HG02981 (cell line): ENCODE results near the gene SCAMP3.
A peak's percentile ranks its signal among the peaks of the same experiment; 100 is the strongest.
"Not testable (repeated sequence)": the region's sequence is repeated elsewhere in the genome, so short reads cannot be mapped to it uniquely, and the experiment has no call there.

ENCODE experiments used
- ATAC-seq: cut with Tn5 transposase; IDR thresholded peaks from one replicate; pipeline ENCODE4 v1.9.1; 2021; ENCODE audit warnings: mild to moderate bottlenecking, moderate library complexity; ENCODE audit not compliant: unreplicated experiment

Gene SCAMP3

DNA sequence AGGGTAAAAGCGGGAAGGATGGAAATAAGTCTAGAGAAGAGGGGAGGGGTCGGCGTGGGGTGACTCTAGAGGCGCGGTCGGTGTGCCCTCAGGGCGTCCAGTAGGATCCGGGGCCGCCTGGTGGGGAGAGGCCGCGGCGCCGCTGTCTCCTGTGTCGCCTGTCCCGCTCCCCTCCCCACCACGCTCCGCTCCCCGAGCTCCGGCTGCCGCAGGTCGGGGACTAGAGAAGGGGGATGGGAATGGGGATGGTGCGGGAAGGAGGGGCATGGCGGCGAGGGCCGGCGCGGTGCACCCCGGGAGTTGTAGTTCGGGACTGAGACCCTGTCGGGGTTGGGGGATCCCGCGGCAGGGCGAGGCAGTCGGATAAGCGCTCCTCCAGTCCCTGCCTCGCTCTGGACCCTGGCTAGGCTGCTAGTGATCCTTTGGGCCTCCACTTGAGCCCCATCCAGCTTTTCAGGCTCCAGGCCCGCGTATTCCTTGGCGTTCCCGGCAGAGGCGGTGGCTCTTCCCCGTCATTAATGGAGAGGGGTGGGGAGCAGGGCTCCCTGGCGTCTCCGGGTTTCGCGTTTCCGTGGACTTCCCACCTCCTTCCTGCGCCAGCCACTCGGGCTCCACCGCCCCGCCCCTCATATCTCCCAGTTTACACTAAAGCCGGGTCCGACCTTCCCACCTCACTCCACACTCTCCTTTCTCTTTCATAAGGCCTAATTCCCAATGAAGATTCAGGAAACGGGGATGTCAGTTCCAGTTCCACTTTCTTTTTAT is 6.7 kb downstream of the SCAMP3 start, which contains the start of gene ENTREP3:
TSS of gene ENTREP3 (minus strand) at position 241 of the 765 bp plus-strand sequence. CDS start 606 bp downstream, outside the sequence.
- ATAC-seq = peak; percentile 56

- ATAC-seq = no peak
Measured at GRCh38 chr1:155254714-155255242, 7.4 kb downstream of the SCAMP3 start.

GRCh38 chr1:155254228-155254713 is 7.9 kb downstream of the SCAMP3 start:
- no peak for ATAC-seq

- ATAC-seq = no peak
Measured at GRCh38 chr1:155253797-155254196, 8.4 kb downstream of the SCAMP3 start.

GRCh38 chr1:155253208-155253607 is 9.0 kb downstream of the SCAMP3 start:
- ATAC-seq = no peak

- ATAC-seq = no peak
Measured at GRCh38 chr1:155251566-155251965, 10.6 kb downstream of the SCAMP3 start.

DNA sequence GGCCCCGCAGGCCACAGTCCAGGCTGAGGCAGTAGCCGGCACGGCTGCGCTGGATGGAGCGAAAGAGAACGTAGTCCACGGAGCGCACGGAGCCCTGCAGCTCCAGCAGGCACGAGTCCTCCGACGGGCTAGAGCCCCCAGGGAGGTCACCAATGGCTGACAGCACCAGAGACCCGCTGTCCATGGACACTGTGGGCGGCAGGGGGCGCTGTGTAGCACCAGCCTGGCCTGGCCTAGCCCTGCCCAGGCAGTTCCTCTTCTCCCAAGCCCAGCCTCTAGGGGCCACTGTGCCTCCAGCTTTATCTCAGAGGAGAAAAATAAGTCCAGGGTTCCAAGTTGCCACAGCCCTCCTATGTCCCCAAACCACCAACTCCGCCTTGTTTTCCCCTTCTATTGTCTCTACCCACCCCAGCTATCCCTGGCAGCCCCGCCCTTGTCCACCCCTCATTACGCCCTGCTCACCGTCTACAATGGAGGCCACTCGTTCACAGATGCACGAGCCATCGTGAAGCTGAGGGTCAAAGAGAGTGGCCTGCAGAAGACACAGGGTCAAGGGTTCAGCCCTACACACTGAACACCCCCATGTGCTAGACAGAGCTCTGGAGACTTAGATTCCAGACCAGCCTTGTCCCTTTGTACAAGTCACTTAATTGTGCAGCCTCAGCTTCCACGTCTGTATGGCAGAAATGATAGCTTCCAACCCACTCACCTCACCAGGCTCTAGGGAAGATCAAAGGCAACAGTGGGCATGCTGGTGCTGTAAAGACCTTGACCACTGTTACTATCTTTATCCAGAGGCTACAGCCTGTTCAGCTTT is 11.3 kb downstream of the SCAMP3 start:
- ATAC-seq = peak; percentile 82

DNA sequence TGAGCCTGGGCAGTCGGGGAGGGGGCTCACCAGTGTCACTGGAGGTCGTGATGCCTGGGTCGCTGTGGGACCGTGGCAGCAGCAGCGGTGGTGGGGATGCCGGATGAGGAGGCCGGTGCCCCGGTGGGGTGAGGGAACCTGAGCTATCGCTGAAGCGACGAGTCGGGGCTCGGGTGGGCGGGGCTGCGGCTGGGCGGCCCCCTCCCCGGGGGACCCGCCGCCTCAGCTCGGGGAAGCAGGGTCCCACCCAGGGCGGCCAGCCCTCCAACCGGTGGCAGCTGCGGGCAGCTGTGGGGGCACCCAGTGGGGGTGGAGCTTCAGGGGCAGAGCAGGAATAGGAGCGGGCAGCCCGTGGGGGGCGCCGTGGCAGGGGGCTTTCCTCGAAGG is 11.9 kb downstream of the SCAMP3 start:
- ATAC-seq = peak; percentile 6

DNA sequence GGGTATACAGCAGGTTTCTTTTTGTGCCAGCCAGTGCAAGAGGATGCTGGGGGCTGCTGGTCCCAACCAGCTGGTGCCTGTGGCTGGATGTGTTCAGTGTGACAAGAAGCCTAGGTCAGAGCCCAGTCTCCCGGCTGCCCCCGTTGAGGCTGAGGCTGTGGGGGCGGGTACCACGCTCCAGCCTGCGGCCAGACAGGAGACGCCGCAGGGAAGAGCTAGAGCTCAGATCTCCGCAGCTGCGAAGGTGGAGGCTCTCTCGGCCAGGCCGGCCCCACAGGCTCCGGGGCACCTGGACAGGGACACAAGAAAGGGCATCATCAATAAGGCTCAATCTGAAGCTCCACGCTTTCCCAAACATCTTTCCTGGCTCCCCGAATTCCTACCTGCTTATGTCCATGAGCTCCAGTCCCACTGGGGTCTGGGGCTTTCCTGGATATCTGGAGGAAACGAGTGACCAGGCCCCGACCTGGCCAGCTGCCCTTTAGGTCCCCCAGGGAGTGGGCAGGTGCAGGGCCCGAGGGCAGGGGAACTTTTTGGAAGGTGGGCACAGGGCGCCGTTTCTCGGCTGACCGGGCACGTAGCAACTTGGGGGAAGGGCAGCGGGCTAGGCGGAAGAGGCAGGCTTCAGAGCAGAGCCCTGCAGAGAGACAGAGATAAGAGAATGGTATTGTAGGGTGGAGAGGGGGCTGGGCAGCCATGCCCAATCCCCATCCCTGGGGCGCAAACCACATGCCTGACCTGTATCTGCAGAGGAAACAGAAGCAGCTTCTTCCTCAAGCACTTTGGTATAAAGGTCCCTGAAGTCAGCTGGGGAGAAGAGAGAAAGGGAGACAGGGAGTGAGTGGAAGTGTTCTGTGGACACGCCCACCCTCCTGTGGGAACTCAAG is 14.2 kb downstream of the SCAMP3 start:
- no peak for ATAC-seq

GRCh38 chr1:155246796-155247195 is 15.4 kb downstream of the SCAMP3 start:
- not testable (repeated sequence) for ATAC-seq

- ATAC-seq = no peak
Measured at GRCh38 chr1:155245163-155245524, 17.0 kb downstream of the SCAMP3 start.

DNA sequence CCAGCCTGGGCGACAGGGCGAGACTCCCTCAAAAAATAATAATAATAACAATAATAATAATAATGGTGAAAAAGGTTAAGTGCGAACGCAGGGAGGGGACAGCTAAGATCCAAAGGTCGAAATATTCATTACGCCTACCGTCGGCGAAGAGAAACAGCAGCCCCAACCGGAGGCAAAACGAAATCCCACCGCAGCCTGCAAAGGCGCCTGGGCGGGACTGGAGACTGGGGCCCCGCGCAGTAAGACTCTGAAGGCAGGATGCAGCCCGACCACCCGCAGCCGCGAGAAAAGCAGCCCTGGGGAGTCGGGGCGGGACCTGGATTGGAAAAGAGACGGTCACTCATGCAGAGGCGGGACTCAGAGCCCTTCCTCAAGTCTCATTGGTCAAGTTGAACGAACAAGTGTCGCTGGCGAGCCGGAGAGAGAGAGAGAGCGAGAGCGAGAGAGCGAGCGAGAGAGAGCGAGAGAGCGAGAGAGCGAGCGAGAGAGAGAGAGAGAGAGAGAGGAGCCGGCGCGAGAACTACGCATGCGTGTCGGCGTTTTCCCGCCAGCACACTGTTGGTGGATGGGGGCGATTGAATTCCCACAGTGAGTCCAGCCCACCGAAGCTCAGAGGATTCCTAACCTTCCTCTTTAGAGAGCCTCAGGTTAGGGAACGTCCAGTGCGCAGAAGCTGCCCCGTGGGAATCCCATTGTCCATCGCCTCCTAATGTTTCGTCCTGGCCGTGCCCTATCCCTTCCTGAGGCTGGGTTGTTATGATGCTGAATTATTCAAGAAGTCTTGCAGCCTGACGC is 17.6 kb downstream of the SCAMP3 start:
- peak; percentile 88 for ATAC-seq

DNA sequence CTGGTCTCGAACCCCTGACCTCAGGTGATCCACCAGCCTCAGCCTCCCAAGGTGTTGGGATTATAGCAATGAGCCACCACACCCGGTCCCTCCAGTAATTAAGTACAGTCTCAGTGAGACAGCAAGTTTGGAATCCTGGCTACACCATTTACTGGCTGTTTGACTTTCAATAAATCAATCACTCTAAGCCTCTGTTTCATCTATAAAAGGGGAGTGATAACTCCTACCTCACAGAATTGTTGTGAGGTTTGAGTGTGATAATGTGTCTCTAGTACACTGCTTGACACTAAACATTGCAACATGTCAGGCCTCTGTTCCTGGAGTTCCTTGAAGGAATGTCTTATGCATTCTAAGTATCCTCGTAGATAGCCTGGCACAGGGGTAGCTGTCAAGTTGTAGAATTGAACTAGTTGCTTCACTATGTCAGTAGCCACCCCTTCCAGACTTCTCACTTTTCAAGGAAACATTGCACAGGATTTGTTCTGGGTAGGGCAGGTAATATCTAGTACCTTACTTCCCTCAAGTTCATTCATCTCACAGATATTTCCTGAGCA is 19.3 kb downstream of the SCAMP3 start:
- no peak for ATAC-seq

DNA sequence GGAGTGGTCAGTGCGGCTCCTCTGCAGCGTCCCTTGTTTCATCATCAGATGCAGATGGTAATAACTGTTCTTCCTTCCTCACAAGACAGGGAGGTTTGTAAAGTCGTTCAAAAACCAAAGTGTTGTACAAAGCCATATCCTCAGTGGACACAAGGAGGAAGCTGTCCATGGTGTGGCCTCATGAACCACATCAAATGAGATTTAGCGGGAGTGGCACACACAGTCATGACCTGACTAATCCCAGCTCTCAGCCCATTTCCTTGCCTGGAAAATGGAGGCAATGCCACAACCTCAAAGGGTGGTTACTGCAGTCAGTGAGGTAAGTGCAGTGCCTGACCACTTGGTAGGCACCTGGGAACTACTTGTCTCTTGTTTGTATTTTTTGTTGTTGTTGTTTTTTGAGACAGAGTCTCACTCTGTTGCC is 20.3 kb downstream of the SCAMP3 start:
- ATAC-seq = no peak

DNA sequence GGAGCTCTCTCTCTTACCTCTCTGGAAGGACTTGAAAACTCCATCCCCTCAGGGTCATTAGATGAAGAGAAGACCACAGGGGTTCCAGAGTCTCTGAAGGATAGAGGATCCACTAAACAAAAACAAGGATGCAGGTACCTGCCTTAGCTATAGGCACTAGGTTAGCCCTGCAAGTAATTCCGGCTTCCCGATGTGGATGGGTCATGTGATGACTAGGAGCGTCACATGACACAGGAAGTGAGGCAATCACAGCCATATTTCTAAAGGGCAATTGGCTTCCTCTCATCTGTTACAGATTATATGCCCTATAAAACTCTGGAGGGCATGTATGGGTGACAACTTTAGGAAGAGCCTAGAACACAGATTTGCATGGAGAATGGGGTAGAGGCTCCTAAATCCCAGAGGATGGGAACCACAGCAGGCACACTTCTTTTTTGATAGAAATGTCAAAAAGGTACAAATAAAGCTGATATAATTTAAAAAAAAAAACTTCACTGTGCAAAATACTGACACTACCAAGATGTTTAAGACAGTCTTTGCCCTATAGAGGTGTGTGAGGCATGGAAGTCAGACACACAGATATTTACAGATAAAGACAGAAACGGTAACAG is 21.0 kb downstream of the SCAMP3 start:
- no peak for ATAC-seq

GRCh38 chr1:155236451-155236850 is 25.7 kb downstream of the SCAMP3 start:
- ATAC-seq = no peak

DNA sequence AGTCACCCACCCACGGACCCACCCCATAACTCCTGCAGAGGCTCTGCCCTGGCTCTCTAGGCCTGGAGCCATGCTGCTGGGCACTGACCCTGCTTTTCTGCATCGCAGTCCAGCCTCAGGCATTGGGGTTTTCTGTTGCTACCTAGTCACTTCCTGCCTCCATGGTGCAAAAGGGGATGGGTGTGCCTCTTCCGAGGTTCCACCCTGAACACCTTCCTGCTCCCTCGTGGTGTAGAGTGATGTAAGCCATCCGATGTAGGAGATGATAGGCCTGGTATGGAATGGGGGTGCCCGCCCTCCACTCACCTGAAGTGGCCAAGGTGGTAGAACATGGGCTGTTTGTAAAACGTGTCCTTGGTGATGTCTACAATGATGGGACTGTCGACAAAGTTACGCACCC is 26.8 kb downstream of the SCAMP3 start:
- not testable (repeated sequence) for ATAC-seq

GRCh38 chr1:155233502-155233901 is 28.7 kb downstream of the SCAMP3 start:
- not testable (repeated sequence) for ATAC-seq
